ENCODE measurements around the gene RPS6KA1. TPM values are rescaled to one million over a fixed set of nuclear protein-coding genes. Genes with fewer than 3 reads are reported as not detected.
"Not testable (repeated sequence)": the region's sequence is repeated elsewhere in the genome, so short reads cannot be mapped to it uniquely, and the experiment has no call there.

The RPS6KA1 gene
- total RNA-seq, 2 experiments from 2014 or later, result 192 to 199 TPM

DNA sequence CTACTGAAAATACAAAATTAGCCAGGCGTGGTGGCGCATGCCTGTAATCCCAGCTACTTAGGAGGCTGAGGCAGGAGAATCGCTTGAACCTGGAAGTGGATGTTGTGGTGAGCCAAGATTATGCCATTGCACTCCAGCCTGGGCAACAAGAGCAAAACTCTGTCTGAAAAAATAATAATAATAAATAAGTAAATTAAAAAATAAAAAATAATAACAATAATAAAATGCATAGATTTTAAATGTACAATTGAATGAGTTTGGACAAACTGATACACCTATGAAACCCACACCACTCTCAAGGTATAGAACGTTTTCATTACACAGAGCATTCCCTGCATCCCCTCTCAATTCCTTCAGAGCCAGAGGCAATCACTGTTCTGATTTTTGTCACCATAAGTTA, 55.0 kb downstream of the RPS6KA1 start:
- POLR2A ChIA-PET; H3K27ac Mint-ChIP-seq; H3K4me3 Mint-ChIP-seq; H3K27me3 Mint-ChIP-seq; DNase-seq; H3K9me3 Mint-ChIP-seq; H3K36me3 Mint-ChIP-seq (ENCODE audit: low read depth): not testable (repeated sequence)
- CTCF ChIA-PET, result interaction anchor here (0.5 to 2.5 kb wide), 10 partner anchors 10 to 1888 kb away, joined by 3 to 6 read pairs (median 3); no protein-coding TSS in a partner anchor
- peaks cover 19% of the 10 kb centered on the region for H3K4me1 Mint-ChIP-seq

DNA sequence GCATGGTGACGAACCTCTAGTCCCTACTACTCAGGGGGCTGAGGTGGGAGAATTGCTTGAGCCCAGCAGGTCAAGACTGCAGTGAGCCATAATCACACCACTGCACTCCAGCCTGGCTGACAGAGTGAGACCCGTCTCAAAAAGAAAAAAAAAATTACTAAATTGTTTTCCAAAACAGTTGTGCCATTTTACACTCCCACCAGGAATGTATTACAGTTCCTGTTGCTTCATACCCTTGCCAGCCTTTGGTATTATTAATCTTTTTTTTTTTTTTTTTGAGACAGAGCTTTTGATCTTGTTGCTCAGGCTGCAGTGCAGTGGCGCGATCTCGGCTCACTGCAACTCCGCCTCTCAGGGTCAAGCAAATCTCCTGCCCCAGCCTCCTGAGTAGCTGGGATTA, 55.9 kb downstream of the RPS6KA1 start:
- Mint-ChIP-seq H3K4me3 (no peak overlapping the region), H3K27ac (no peak overlapping the region), H3K9me3 (peaks cover 3% of the 10 kb centered on the region), H3K36me3 (ENCODE audit: low read depth) (no peaks in the 10 kb centered on the region), H3K4me1 (peaks cover 15% of the 10 kb centered on the region), H3K27me3 (peaks cover 2% of the 10 kb centered on the region)
- POLR2A ChIA-PET, result no interaction called here
- CTCF ChIA-PET, result interaction anchor here (1.0 to 1.8 kb wide), 3 partner anchors 13 to 116 kb away, joined by 4 read pairs; no protein-coding TSS in a partner anchor
- DNase-seq, result no peak

DNA sequence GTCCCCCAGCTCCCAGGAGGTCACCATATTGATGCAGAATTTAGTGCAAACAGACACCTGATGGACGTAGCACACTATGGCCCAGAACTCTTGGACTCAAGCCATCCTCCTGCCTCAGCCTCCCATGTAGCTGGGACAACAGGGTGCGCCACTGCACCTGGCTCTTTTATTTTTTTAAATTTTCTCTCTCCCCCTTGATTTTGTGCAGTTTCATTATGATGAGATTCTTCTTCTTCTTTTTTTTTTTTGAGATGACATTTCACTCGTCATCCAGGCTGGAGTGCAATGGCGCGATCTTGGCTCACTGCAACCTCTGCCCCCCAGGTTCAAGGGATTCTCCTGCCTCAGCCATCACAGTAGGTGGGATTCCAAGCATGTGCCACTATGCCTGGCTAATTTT, 63.8 kb downstream of the RPS6KA1 start:
- ChIA-PET POLR2A (no interaction called here), CTCF (interaction anchor here (0.6 to 1.6 kb wide), 3 partner anchors 9 to 197 kb away, joined by 3 to 6 read pairs (median 5); no protein-coding TSS in a partner anchor)
- H3K9me3 Mint-ChIP-seq, result peaks cover 3% of the 10 kb centered on the region
- H3K27me3 Mint-ChIP-seq, result peaks cover 2% of the 10 kb centered on the region
- DNase-seq, result no peak
- H3K36me3 Mint-ChIP-seq (ENCODE audit: low read depth), result no peaks in the 10 kb centered on the region
- no peak overlapping the region for H3K27ac Mint-ChIP-seq
- no peak overlapping the region for H3K4me3 Mint-ChIP-seq
- peaks cover 4% of the 10 kb centered on the region for H3K4me1 Mint-ChIP-seq

DNA sequence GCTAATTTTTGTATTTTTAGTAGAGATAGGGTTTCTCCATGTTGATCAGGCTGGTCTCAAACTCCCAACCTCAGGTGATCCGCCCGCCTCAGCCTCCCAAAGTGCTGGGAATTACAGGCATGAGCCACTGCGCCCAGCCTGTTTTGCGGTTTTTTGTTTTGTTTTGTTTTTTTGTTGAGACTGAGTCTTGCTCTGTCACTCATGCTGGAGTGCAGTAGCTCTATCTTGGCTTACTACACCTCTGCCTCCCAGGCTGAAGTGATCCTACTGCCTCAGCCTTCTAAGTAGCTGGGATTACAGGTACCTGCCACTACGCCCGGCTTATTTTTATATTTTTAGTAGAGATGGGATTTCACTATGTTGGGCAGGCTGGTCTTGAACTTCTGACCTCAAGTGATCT, 65.0 kb downstream of the RPS6KA1 start:
- H3K4me3 Mint-ChIP-seq; H3K36me3 Mint-ChIP-seq (ENCODE audit: low read depth); DNase-seq; H3K4me1 Mint-ChIP-seq; H3K27me3 Mint-ChIP-seq; H3K27ac Mint-ChIP-seq; H3K9me3 Mint-ChIP-seq; POLR2A ChIA-PET: not testable (repeated sequence)
- CTCF ChIA-PET, result interaction anchor here (0.7 to 1.6 kb wide), 3 partner anchors 8 to 196 kb away, joined by 3 to 6 read pairs (median 5); no protein-coding TSS in a partner anchor

DNA sequence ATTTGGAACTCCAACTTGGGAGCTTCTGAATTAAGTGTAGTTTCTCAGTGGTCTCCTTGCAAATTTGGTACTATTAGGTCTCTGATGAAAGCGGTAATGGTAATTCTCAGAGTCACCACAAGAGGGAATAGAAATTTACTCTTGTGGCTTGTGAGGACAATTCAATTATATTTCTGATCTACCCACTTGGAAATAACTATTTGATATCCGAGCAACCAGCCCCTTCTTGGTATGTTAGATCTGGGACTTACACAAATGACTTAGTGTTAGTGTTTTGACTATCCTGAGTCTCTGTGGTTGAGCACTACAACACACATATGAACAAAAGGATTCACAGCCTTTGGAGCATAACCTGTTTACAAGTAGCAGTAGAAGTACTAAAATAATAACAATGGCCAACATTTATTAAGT, 68.1 kb downstream of the RPS6KA1 start:
- peak; percentile 32 for DNase-seq
- POLR2A ChIA-PET, result no interaction called here
- Mint-ChIP-seq H3K9me3 (no peaks in the 10 kb centered on the region), H3K36me3 (ENCODE audit: low read depth) (no peaks in the 10 kb centered on the region), H3K4me3 (no peak overlapping the region), H3K27ac (no peak overlapping the region), H3K4me1 (peaks cover 15% of the 10 kb centered on the region), H3K27me3 (peaks cover 7% of the 10 kb centered on the region)
- CTCF ChIA-PET, result interaction anchor here (1.4 kb wide), 1 partner anchor 60 kb away, joined by 3 read pairs; no protein-coding TSS in a partner anchor

DNA sequence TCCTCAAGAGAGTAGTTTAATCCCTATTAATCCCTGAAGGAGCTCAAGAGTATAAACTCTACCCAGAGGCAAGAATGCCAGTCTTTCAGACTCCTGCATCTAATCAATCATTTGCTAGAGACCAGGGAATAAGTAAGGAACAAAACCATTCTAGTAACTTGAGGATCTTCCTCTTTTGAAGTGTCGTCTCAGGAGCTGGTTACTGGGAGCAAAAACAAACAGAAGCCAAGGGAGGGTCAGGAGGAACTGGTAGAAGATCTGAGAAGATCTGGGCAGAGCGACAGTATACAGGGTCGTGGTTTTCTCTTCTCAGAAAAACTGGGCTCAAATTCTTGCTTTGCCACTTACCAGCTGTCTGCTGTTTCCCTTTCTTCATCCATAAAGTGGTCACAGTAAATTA, 69.3 kb downstream of the RPS6KA1 start:
- Mint-ChIP-seq H3K27ac (no peak overlapping the region), H3K27me3 (peaks cover 18% of the 10 kb centered on the region), H3K4me1 (peaks cover 17% of the 10 kb centered on the region), H3K9me3 (no peaks in the 10 kb centered on the region), H3K36me3 (ENCODE audit: low read depth) (no peaks in the 10 kb centered on the region), H3K4me3 (no peak overlapping the region)
- DNase-seq, result no peak
- ChIA-PET POLR2A (interaction anchor here (0.6 kb wide), 1 partner anchor 68 kb away, joined by 4 read pairs; no protein-coding TSS in a partner anchor), CTCF (interaction anchor here (0.7 to 1.7 kb wide), 8 partner anchors 8 to 288 kb away, joined by 3 to 5 read pairs (median 3); no protein-coding TSS in a partner anchor)

DNA sequence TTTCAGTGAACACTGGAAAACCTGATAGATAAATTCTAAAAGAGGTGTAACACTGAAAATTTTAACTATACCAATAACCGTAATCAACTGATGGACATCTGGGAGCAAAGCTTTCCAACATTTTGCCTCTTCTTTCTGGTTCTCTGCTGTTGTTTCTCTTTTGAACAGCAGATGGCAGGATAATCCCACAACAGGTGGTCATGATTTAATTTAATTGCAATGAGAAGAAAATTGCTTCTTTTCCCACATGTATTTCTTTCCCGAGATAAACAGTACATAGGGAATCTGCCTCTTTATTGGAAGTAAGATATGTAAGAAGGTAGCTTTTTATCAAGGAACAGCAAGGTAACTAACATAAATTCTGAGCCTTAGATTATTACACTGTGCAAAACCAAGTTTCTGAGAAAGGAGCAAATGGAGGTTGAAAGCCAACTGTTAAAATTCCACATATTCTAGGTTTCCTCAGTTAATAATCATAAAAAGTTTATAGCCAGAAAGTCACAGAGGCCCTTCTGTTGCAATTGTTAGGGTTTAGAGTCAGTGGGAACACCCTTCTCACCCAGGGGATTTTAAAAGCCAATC, 72.9 kb downstream of the RPS6KA1 start:
- no peak overlapping the region for H3K4me3 Mint-ChIP-seq

DNA sequence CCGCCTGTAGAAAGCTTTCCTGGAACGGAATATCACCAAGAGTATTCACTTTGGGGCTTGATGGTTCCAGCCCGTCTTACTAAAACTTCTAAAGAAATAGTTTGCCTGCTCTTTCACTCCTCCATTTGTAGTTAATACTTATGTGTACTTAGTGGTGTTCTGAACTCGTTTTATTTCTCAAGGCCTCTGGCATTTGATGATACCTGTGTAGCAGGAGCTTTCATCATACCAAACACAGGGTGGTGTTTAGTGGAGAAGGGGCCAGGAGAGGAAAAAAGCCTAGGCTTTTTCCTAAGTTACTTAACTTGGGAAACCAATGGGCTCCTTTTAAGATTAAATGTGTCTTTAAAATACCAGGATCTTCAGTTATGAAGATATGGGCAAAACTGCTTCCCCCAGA, 74.3 kb downstream of the RPS6KA1 start:
- ChIA-PET POLR2A (no interaction called here), CTCF (interaction anchor here (2.1 to 2.9 kb wide), 2 partner anchors 88 to 185 kb away, joined by 5 to 33 read pairs; partner anchors contain the start of gene PIGV)
- no peaks in the 10 kb centered on the region for H3K36me3 Mint-ChIP-seq (ENCODE audit: low read depth)
- H3K4me1 Mint-ChIP-seq, result peaks cover 10% of the 10 kb centered on the region
- no peak for DNase-seq
- H3K27ac Mint-ChIP-seq, result no peak overlapping the region
- peaks cover 21% of the 10 kb centered on the region for H3K27me3 Mint-ChIP-seq
- H3K9me3 Mint-ChIP-seq, result no peaks in the 10 kb centered on the region
- no peak overlapping the region for H3K4me3 Mint-ChIP-seq

More for the DNA sequence above, 72.9 kb downstream of the RPS6KA1 start:
- peaks cover 16% of the 10 kb centered on the region for H3K4me1 Mint-ChIP-seq
- H3K27ac Mint-ChIP-seq, result no peak overlapping the region
- no peaks in the 10 kb centered on the region for H3K9me3 Mint-ChIP-seq
- peak; percentile 72 for DNase-seq
- no peaks in the 10 kb centered on the region for H3K36me3 Mint-ChIP-seq (ENCODE audit: low read depth)
- H3K27me3 Mint-ChIP-seq, result peaks cover 21% of the 10 kb centered on the region
- POLR2A ChIA-PET, result interaction anchor here (0.8 to 1.2 kb wide), 2 partner anchors 187 to 218 kb away, joined by 3 read pairs; no protein-coding TSS in a partner anchor
- CTCF ChIA-PET, result interaction anchor here (0.6 to 2.9 kb wide), 28 partner anchors 8 to 286 kb away, joined by 3 to 33 read pairs (median 3); partner anchors contain the start of gene PIGV

DNA sequence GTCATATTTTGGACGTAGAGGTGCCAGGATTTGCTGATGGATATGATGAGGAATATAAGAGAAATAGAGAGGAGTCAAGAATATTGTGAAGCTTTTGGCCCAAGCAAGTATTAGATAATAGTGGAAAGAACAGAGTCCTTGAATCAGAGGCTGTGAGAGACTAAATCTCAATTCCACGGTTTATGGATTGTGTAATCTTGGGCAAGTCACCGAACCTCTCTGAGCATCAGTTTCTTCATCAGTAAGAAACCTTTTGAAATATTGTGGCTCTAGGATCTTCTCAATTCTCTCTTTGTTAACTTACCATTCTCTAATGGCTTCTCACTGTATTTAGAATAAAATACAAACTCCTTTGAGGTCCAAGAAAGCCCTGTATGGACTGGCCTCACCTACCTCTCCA, 77.6 kb downstream of the RPS6KA1 start:
- H3K9me3 Mint-ChIP-seq, result no peaks in the 10 kb centered on the region
- no peaks in the 10 kb centered on the region for H3K36me3 Mint-ChIP-seq (ENCODE audit: low read depth)
- peaks cover 32% of the 10 kb centered on the region for H3K27me3 Mint-ChIP-seq
- no peak overlapping the region for H3K4me3 Mint-ChIP-seq
- DNase-seq, result no peak
- H3K4me1 Mint-ChIP-seq, result peaks cover 6% of the 10 kb centered on the region
- ChIA-PET CTCF (interaction anchor here (1.9 kb wide), 1 partner anchor 8 kb away, joined by 4 read pairs; no protein-coding TSS in a partner anchor), POLR2A (no interaction called here)
- no peak overlapping the region for H3K27ac Mint-ChIP-seq

DNA sequence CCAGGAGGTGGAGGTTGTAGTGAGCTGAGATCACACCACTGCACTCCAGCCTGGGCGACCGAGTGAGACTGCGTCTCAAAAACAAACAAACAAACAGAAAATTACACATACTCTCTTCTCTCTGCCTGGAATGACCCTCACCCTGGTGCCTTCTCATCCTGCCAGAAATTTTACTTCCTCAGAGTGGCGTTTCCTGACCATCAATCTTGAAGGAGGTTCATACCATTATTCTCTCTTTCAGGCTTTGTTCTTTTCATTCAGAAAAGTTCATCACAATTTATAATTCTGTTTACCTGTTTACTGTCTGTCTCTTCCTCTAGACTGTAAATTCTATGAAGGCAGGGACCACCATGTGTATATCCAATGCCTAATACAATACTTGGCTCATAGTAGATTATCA, 79.3 kb downstream of the RPS6KA1 start:
- no peak for DNase-seq
- H3K36me3 Mint-ChIP-seq (ENCODE audit: low read depth), result no peaks in the 10 kb centered on the region
- no peak overlapping the region for H3K4me3 Mint-ChIP-seq
- peaks cover 19% of the 10 kb centered on the region for H3K27me3 Mint-ChIP-seq
- ChIA-PET CTCF (interaction anchor here (0.6 to 1.2 kb wide), 2 partner anchors 180 to 1148 kb away, joined by 3 to 4 read pairs; no protein-coding TSS in a partner anchor), POLR2A (no interaction called here)
- H3K9me3 Mint-ChIP-seq, result no peaks in the 10 kb centered on the region
- no peaks in the 10 kb centered on the region for H3K4me1 Mint-ChIP-seq
- no peak overlapping the region for H3K27ac Mint-ChIP-seq

DNA sequence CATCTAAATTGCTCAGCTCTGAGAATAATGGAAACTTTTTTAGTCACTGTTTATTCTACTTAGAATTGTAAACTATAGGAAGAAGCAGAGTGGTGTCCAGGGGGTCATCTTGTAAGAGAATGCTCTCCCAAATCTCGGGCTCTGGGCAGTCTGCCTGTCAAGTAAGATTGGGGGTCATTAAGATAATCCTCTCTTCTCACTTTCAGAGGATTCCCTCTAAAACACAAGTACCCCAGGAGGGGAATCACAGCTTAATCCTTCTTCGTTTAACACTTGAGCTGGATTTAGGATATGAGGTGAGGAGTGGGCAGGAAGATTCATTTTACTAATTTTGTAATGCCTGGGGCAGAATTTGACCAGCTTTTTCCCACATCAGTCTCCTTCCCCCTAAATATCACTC, 81.2 kb downstream of the RPS6KA1 start:
- CTCF ChIA-PET, result interaction anchor here (0.6 to 1.2 kb wide), 2 partner anchors 8 to 835 kb away, joined by 4 to 6 read pairs; no protein-coding TSS in a partner anchor
- H3K4me3 Mint-ChIP-seq, result no peak overlapping the region

DNA sequence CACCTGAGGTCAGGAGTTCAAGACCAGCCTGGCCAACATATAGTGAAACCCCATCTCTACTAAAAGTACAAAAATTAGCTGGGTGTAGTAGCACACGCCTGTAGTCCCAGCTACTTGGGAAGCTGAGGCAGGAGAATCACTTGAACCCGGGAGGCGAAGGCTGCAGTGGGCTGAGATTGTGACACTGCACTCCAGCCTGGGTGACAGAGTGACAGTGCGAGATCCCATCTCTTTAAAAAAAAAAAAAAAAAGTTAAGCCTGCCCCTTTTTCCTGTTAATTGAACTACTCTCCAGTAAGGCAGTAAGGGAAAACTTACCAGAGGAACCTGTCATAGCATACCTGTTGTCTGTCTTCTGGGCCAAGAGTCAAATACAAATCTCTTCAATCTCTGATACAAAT, 83.1 kb downstream of the RPS6KA1 start:
- H3K27ac Mint-ChIP-seq; H3K4me3 Mint-ChIP-seq; H3K36me3 Mint-ChIP-seq (ENCODE audit: low read depth); H3K4me1 Mint-ChIP-seq; POLR2A ChIA-PET; H3K9me3 Mint-ChIP-seq; DNase-seq: not testable (repeated sequence)
- CTCF ChIA-PET, result interaction anchor here (0.7 kb wide), 1 partner anchor 11 kb away, joined by 3 read pairs; no protein-coding TSS in a partner anchor
- peaks cover 16% of the 10 kb centered on the region for H3K27me3 Mint-ChIP-seq

More for the DNA sequence above, 81.2 kb downstream of the RPS6KA1 start:
- H3K9me3 Mint-ChIP-seq, result no peaks in the 10 kb centered on the region
- no peak for DNase-seq
- H3K27me3 Mint-ChIP-seq, result peaks cover 16% of the 10 kb centered on the region
- H3K36me3 Mint-ChIP-seq (ENCODE audit: low read depth), result no peaks in the 10 kb centered on the region
- no peak overlapping the region for H3K27ac Mint-ChIP-seq
- no peaks in the 10 kb centered on the region for H3K4me1 Mint-ChIP-seq
- POLR2A ChIA-PET, result no interaction called here

DNA sequence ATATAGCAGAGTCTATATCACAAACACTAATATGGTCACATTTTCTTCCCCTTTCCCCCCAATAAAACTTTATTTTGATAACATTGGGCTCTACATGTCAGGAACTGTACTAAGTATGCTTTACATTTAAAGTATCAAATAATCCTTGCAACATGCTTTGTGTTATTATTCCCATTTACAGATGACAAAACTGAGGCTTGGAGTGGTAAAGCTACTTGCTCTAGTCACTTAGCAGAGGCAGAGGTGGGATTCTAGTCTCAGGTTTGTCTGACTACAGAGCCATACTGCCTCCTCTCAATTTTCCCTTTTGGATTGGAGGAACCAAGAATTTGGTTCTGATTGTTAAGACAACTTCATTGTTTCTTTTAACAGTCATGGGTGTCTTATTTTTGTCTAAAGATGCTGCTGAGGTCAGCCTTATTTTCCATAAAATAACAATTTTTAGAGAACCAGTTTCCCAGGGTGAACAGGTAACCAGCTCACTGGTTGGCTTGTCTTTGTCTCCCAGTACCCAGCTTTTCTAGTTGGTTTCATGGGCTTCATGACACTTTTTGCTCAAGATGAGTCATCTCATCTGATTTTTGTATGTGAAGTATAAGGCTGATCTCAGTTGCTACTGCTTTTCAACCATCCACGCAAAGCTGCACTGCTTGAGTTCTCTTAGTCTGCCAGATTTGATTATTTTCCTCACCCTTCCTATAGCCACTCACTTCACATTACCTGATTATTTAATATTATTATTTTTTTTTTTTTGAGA, 85.3 kb downstream of the RPS6KA1 start:
- H3K27ac Mint-ChIP-seq, result no peak overlapping the region
- no peaks in the 10 kb centered on the region for H3K9me3 Mint-ChIP-seq
- CTCF ChIA-PET, result interaction anchor here (0.6 to 1.6 kb wide), 3 partner anchors 164 to 272 kb away, joined by 3 read pairs; no protein-coding TSS in a partner anchor
- peaks cover 17% of the 10 kb centered on the region for H3K4me1 Mint-ChIP-seq
- H3K27me3 Mint-ChIP-seq, result peaks cover 16% of the 10 kb centered on the region
- H3K36me3 Mint-ChIP-seq (ENCODE audit: low read depth), result no peaks in the 10 kb centered on the region
- DNase-seq, result no peak
- POLR2A ChIA-PET, result interaction anchor here (0.6 to 1.1 kb wide), 3 partner anchors 78 to 173 kb away, joined by 3 to 4 read pairs (median 3); partner anchors contain the start of gene PIGV
- no peak overlapping the region for H3K4me3 Mint-ChIP-seq

Data from activated CD4-positive, alpha-beta T cell treated with anti-CD3 and anti-CD28 coated beads, Interleukin-2, amount 10 ng/mL, durations not matched to agents 7 days and 5 days (primary cell).